ENCODE measurements around the gene ANKS1A.

GRCh38 chr6:34894693-34895092, 5.6 kb downstream of the ANKS1A start:
- no peak for TF ChIP-seq HIC1 (tag by site-specific recombination; IDR thresholded peaks at IDR 0.05)
- no peak for TF ChIP-seq YY1 (tag by site-specific recombination; IDR thresholded peaks at IDR 0.05)
- TF ChIP-seq CTCF (tag by site-specific recombination; IDR thresholded peaks at IDR 0.05) = no peak
- no peak for TF ChIP-seq ZNF24 (tag by site-specific recombination; IDR thresholded peaks at IDR 0.05)
- no peak for TF ChIP-seq ZNF121 (tag by site-specific recombination; IDR thresholded peaks at IDR 0.05)
- no peak for TF ChIP-seq ATF2 (tag by site-specific recombination; IDR thresholded peaks at IDR 0.05; ENCODE audit: low read depth)
- TF ChIP-seq REST (tag by site-specific recombination; IDR thresholded peaks at IDR 0.05) = no peak
- TF ChIP-seq ZNF184 (tag by site-specific recombination; IDR thresholded peaks at IDR 0.05) = no peak
- no peak for TF ChIP-seq TSHZ1 (tag by site-specific recombination; IDR thresholded peaks at IDR 0.05; ENCODE audit: borderline replicate concordance)
- TF ChIP-seq ZBTB17 (tag by site-specific recombination; IDR thresholded peaks at IDR 0.05) = no peak
- no peak for TF ChIP-seq ZNF404 (tag by site-specific recombination; IDR thresholded peaks at IDR 0.05)
- no peak for TF ChIP-seq ZNF529 (tag by site-specific recombination; IDR thresholded peaks at IDR 0.05; ENCODE audit: insufficient replicate concordance)
- TF ChIP-seq ZNF2 (tag by site-specific recombination; IDR thresholded peaks at IDR 0.05) = no peak

Measured in HEK293 (cell line).